ENCODE data around the gene ZNF316.
"Not testable (repeated sequence)": the region's sequence is repeated elsewhere in the genome, so short reads cannot be mapped to it uniquely, and the experiment has no call there.

Gene ZNF316

DNA sequence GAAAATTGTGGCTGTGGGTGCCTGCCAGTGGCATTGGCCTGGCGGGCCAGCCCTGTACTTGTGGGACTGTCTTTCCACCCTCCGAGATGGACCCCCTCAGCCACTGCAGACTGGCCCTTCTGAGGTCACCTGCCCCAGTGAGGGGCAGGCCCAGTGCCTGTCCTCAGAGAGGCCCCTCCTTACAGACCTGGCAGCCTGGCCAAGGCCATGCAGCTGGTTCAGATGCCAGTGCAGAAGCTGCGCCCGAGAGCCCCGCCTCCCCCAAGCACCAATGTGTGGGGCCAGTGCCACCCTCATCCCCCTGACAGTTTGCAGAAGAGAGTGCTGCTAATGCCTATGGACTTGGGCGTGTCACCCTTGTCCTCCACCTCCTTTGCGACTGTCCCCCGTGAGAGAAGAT is 10.0 kb downstream of the ZNF316 start:
- DNase-seq = no peak

DNA sequence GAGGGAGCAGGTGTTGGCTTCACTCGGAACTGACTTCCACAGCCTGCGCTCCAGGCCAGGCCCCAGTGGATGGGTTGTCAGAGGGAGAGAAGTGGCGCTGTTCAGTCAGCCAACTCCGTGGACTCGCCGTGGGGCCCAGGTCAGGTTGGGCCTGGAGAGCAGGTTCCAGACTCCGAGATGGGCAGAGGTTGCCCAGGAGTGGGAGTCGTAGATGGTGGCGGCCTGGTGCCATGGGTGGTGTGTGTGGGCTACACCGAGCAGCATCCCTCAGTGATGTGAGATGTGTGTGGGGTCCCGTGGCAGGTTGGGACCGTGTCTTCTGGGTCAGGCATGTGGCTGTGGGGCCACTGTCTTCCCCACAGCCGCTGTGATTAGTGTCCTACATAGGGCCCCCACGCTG is 10.4 kb downstream of the ZNF316 start:
- DNase-seq = no peak

DNA sequence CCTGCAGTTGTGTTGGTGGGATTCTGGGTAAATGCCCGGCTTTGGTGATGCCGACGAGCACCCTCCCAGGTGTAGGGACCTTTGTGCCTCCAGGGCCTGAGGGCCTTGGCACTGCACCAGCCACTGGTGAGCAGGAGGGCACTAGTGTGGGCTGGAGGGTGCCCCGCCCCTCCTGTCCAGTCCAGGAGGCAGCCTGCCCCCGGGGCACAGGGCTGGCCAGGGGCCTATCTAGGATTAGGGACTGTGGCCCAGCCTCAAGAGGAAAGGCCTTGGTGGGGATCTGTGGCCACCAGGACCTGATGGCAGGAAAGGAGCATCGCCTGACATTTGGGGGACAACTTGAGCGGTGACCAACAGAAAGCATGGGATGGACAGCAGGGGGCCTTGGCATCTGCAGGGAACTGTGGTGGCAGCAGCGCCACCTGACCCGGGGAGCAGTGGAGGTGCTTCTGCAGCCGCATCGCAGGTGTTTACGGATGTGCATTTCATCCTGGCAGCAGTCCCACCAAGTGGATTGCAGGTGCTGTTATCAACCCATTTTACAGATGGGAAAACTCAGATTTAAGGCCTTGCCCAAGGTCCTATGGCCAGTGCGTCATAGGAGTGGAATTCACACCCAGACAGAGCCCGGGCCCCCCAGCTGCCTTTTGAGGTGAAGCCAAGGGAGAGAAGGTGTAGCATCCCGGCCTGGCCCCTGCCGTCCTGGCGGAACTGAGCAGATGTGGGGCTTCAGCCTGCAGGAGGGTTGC is 11.1 kb downstream of the ZNF316 start:
- no peak for DNase-seq

DNA sequence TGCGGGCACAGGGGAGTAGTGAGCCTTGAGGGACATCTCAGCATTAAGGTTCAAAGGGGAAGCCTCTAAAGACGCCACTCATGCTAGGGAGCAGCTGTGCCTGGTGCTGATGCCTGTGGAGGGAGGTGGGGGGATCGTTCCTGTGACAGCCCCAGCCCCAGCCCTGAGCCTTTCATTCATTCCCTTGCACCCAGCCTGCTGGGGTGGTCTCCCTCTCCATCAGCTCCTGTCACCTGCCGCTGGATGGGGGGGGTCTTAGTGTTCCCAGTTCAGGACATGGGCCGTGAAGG is 11.6 kb downstream of the ZNF316 start:
- no peak for DNase-seq

DNA sequence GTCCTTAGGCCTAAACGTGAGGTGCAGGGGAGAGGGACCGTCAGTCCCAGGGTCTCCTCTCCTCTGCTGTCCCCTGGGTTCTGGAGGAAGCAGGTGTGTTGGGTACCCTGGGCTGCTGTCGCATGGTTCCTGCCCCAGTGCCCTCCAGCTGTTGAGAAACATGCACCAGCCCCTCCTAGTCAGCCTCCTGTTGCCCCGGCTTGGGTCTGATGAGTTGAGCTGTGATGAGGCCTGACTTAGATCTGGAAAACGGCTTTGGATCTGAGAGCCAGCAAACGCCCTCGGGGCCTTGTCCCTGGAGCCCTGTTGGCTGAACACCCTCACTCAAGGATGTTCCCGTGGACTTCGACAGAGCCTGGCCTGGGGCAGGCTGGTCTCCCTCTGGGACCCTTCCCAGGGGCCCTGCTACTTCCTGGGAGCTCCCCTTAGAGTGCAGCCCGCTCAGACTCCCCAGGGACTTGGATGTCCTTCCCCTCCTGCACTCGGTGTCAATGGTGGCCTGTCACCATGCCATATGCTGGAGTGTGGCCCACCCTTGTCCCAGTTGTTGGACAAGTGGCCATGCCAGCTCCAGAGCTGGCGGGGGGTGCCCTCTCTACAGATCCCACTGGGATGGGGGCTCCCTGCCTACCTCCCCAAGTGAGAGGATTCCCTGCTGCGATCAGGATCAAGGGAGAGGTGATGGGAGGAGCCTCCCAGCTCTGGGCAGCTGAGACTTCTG is 12.3 kb downstream of the ZNF316 start:
- no peak for DNase-seq

DNA sequence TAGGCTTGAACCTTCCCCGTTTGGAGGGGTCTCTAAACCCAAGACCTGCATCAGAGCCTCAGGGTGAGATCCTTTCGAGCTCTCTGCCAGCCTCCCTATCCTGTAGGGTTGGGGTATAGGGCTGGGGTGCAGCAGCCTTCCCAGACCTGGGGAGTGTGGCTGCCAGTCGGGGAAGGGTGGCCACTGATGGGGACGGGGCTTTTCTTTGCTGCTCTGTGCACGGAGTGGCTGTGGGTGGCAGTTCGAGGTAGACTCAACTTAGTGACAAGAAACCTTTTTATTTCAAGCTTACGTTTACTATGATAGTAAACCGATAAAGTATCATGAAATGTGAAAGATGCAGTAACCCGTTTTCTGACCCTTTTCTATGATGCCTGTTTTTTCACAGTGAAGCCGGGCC is 13.0 kb downstream of the ZNF316 start:
- DNase-seq = no peak

- DNase-seq = no peak
These were observed 13.4 kb downstream of the ZNF316 start for GRCh38 chr7:6650521-6651011.

DNA sequence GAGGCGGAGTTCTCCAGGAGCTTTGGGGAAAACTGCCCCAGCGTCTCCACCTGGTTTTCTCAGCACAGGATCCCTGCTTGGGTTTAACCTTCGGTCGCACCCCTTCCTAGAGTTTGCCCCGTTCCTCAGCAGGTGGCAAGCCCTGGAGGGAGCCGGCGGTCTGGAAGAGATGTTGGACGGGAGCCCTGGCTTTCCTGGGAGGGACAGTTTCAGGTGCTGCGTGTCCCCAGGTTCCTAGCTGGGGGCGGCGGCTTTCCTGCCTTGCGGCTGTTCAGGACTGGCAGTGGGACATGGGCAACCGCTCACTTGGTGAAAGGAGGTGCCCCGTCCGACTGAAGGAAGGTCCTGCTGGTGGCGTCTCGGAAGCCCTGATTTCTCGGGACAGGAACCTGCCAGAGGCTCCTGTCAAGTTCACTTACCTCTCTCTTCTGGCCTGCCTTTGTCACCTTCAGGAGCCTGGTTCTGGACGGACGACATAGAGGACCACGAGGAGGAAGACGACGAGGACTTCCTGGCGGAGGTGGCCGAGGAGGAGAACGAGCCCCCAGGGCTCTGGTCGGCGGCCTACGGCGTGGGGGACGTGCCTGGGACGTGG is 14.8 kb downstream of the ZNF316 start:
- DNase-seq = no peak

DNA sequence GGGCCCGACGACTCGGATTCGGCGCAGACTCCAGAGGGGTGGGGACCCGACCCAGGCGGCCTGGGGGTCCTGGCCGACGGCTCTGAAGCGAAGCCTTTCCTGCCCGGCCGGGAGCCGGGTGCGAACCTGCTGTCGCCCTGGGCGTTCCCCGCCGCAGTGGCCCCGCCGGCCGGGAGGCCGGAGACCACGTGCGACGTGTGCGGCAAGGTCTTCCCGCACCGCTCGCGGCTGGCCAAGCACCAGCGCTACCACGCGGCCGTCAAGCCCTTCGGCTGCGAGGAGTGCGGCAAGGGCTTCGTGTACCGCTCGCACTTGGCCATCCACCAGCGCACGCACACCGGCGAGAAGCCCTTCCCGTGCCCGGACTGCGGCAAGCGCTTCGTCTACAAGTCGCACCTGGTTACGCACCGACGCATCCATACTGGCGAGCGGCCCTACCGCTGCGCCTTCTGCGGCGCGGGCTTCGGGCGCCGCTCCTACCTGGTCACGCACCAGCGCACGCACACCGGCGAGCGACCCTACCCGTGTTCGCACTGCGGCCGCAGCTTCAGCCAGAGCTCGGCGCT is 15.4 kb downstream of the ZNF316 start:
- no peak for DNase-seq

DNA sequence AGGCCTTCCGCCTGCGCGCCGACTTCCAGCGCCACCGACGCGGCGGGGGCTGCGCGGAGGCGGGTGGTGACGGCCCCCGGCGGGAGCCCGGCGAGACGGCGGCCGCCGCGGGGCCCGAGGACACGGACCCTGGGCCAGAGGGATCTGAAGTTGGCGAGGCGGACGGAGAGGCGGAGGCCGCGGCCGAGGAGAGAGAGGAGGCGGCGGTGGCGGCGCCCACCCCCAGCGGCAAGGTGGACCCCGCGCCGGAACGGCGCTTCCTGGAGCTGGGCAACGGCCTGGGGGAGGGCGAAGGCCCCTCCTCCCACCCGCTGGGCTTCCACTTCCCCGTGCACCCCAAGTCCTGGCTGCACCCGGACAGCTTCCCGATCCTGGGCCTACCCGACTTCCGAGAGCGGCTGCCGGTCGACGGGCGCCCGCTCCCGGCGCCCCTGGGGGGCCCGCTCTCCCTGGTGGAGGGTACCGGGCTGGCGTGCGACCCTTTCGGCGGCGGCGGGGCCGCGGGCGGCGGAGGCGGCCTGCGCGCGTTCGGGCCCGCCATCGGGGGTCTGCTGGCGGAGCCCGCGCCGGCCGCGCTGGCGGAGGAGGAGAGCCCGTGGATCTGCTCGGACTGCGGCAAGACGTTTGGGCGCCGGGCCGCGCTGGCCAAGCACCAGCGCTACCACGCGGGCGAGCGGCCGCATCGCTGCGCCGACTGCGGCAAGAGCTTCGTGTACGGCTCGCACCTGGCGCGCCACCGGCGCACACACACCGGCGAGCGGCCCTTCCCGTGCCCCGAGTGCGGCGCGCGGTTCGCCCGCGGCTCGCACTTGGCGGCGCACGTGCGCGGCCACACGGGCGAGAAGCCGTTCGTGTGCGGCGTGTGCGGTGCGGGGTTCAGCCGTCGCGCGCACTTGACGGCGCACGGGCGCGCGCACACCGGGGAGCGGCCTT is 16.2 kb downstream of the ZNF316 start:
- no peak for DNase-seq

DNA sequence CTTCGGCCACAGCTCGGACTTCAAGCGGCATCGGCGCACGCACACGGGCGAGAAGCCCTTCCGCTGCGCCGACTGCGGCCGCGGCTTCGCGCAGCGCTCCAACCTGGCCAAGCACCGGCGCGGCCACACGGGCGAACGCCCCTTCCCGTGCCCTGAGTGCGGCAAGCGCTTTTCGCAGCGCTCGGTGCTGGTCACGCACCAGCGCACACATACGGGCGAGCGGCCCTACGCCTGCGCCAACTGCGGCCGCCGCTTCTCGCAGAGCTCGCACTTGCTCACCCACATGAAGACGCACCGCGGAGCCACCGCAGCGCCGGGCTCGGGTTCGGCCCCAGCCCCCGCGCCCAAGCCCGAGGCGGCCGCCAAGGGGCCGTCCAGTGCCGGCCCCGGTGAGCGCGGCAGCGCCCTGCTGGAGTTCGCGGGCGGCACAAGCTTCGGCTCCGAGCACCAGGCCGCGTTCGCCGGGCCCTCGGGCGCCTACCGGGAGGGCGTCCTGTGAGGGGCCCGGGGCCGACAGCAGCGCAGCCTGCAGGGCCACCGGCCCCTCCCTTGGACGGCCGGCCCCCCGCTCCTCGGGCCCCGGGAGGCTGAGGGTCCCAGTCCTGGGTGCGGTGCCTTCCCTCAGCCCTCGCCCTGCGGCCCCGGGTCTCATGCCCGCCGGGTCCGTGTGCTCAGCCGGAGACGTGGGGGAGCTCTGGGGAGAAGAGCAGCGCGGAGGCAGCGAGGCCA is 17.2 kb downstream of the ZNF316 start:
- DNase-seq = no peak

DNA sequence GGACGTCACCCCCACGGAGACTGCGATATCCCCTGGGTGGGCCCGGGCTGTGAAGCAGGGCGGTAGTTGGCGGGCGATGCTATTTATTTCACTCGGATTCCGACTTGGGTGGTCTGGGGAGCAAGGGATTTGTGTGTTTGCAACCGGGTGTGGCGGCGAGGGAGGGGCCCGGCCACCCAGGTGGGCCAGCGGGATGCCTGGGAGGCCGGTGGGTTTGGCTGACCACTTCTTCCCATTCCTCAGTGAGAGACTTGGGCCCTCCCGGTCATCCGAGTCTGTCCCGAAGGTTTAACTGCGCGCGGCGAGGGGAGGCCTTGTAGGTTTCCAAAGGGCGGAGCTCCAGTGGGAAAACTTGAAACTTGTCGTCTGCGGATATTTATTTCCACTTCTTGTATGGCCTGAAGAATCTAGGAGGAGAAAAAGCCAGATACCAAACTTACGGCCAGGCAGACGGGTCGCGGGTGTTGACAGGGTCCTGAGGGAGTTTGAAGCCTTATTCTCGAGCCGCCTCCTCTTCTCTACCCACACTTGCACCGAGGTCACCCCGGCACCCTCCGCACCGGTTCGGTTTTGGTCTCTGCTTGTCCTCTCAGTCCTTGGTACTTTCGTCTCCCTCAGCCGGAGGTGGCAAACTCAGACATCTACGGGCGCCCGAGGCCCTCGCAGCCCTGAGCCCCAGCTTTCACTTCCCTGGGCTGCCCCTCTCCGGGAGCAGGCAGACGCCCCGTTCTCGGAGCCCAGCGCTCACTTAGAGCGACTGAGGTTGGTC is 17.9 kb downstream of the ZNF316 start:
- no peak for DNase-seq

DNA sequence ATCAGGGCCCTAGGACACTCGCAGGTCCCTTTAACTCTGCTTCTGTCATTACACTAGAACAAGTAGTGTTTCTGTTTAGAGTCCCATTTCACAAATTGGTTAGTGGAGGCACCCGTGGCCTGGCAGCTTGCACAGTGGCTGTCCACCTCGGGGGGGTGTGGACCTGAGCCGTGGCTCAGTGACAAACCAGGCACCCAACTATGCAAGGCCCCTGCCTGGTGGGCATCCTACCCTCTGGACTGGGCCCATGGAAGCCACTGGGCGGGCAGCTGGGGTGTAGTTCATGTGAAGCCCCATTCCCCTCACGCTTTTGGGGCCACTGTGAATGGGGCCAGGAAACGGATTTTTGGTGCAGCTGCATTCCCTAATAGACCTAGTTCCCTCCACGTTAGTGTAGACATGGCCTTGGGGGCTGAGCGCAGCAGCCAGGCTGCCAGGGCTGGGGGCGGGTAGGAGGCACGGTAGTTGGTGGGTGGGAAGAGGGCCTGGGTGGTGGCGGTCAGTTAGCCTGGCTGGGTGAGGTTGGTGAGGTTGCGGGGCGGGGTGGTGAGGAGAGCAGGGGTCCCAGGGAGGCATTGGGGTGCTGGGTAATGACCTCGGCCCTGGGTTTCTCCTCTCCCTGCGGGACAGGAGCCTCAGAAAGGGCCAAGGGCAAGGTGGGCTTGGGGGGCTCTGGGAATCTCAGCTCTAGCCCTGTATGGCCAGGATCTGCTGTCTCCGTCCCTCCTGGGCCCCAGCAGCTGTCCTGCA is 18.7 kb downstream of the ZNF316 start:
- no peak for DNase-seq

GRCh38 chr7:6656413-6656812 is 19.3 kb downstream of the ZNF316 start:
- no peak for DNase-seq

DNA sequence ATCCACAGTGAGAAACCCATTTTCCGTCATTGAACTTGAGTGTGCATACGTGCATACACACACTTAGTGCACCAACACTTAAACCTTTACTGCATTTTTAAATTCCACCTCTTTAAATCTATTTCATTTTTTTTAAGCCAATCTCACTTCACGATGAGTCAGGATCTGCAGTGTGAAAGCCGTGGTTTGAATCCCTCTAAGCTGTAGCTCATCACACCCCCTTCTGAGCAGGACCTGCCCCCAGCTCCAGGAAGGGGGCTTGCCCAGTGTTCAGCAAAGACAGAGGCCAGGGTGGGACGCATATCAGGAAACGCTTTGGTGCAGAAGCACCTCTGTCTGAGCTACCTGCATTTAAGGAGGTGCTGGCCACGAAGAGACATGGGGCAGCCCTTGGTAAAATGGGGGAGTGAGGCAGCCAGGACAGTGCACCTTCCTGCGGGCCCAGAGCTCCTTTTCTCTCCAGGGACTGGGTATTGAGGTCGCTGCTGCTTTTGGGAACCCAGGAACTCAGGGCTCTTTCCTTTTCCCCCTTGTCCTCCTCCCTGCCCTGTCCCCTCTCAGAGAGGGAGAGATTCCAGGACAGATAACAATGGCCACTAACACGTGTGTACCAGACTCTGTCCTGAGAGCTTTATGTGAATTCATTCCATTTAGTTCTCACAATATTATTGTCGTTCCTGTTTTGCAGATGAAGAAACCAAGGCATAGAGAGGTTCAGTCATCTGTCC is 21.7 kb downstream of the ZNF316 start:
- DNase-seq = no peak

DNA sequence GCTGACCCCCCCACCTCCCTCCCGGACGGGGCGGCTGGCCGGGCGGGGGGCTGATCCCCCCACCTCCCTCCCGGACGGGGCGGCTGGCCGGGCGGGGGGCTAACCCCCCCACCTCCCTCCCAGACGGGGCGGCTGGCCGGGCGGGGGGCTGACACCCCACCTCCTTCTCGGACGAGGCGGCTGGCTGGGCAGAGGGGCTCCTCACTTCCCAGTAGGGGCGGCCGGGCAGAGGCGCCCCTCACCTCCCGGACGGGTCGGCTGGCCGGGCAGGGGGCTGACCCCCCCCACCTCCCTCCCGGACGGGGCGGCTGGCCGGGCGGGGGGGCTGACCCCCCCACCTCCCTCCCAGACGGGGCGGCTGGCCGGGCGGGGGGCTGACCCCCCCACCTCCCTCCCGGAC is 33.7 kb downstream of the ZNF316 start:
- not testable (repeated sequence) for DNase-seq

DNA sequence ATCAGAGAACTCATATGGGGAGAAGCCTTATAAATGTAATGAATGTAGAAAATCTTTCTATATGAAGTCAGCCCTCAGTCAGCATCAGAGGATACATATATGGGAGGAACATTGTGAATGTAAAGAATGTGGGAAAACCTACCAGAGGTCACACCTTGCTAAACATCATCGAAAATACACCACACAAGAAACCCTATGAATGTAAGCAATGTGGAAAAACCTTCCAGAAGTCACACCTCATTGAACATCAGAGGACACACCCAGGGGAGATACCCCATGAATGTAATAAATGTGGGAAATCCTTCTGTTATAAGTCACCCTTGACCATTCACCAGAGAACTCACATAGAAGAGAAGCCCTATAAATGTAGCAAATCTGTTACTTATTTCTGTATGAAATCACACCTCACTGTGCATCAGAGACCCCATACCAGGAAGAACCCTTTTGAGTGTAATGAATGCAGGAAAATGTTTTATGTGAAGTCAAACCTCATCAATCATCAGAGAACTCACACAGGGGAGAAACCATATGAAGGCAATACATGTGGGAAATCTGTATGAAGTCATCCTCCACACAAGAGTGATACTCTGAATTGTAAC is 38.8 kb downstream of the ZNF316 start:
- no peak for DNase-seq

- DNase-seq = no peak
These were observed 43.0 kb downstream of the ZNF316 start for GRCh38 chr7:6680146-6680545.

GRCh38 chr7:6691103-6691502 is 54.0 kb downstream of the ZNF316 start:
- DNase-seq = no peak
